HG03066 (cell line): ENCODE measurements around the gene PPP6R3.

Source experiments
- ATAC-seq: cut with Tn5 transposase; IDR thresholded peaks from one replicate; pipeline ENCODE4 v1.9.1; 2021; ENCODE audit warnings: low read depth; ENCODE audit not compliant: unreplicated experiment

The PPP6R3 gene

DNA sequence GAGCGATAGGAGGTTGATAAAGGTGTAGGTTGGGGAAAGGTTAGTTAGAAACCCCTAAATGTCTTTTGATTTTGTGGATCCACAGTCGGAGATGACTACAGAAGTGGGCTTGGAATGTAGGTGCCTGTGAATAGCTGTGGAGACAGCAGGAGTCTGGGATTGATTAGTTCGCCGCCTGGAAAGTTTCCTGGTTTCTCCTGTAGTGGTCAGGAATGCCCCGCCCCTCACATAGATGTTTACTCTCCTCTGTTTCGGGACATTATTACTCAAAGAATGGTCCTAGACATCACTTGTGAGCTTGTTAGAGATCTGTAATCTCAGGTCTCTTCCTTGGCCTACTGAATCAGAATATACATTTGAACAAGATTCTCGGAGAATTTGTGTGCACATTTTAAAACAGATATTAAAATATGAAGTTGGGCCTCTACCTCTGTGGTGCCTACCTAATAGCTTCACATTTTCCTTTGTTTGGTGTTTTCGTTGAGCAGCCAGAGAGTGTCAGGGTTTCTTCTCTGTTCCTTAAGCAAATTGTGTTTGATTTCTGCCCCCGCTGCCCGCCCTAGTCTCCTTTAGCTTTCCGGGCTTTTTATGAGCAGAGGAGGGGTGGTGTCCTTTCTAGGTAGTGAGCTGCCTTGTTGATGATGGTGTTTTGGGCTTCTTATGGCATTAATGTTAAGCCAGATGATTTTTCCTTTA is 89.4 kb downstream of the PPP6R3 start:
- no peak for ATAC-seq

GRCh38 chr11:68550485-68550817 is 89.9 kb downstream of the PPP6R3 start:
- no peak for ATAC-seq

DNA sequence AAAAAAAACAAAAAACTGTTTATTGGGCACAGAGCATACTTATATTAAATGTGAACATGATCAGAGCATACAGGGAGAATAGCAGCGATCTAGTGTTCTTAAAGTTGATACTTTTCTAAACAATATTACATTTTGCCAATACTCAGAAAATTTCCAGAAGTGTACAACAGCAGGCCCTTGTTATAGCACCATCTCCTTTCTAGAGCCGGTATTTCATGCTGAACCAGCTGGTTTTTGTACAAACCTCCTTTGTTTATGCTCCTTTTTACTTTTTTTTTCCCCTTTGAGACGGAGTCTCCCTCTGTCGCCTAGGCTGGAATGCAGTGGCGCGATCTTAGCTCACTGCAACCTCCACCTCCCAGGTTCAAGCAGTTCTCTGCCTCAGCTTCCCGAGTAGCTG is 90.7 kb downstream of the PPP6R3 start:
- no peak for ATAC-seq

GRCh38 chr11:68551777-68552176 is 91.2 kb downstream of the PPP6R3 start:
- ATAC-seq = no peak

DNA sequence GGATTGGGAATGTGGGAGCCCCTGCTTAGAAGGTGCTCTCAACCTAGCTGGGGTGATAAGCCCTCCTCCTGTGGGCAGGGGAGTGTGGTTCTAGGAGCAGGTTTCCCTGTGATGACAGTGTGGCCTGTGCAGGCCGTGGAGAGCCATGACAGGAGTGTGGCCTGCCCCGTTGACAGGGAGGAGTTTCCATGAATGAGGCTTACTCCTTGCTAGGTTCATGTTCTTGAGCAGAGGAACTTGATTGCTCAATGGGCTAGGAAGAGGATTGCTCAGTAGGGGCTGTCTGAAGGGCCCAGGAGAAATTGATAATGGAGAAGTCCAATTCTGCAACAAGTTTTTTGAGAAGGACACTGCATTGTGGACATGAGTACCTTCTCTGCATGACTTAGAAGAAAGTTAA is 92.0 kb downstream of the PPP6R3 start:
- ATAC-seq = no peak

GRCh38 chr11:68560216-68560615 is 99.7 kb downstream of the PPP6R3 start:
- no peak for ATAC-seq

- ATAC-seq = no peak
These were observed 102.9 kb downstream of the PPP6R3 start for GRCh38 chr11:68563454-68563853.

DNA sequence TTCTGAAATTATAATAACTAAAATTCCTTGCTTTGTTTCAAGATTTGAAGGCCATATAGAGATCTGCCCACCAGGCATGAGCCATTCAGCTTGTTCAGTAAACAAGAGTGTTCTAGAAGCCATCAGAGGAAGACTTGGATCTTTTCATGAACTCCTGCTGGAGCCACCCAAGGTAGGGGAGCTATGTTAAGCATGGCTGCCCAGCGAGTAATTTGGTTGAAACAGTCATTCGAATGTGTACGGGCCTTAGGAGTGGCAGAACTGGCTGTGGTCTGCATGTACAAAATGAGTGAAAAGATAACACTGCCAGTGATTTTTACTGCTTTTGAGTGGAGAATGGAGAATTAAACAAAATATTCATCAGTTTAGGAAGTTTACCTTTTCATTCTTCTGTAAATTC is 103.7 kb downstream of the PPP6R3 start:
- no peak for ATAC-seq

- no peak for ATAC-seq
These were observed 105.2 kb downstream of the PPP6R3 start for GRCh38 chr11:68565768-68566167.

DNA sequence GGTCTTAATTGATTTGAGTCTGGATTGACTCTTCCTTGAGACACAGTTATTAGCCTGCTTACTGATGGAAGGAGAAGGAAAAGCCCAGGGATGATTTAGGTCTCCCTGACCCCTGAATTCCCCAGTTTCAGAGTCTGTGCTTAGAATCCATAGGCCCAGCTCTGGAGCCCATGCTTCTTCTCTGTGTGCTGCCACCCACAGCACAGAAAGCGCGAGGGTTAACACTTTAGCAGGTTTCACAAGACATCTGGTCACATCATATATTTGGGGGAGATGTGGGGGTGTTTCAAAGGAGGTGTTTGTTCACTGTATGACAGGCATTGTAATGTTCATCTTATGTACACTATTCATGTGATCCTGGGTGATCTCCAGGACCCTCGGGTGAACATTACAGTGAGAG is 107.0 kb downstream of the PPP6R3 start:
- ATAC-seq = no peak

DNA sequence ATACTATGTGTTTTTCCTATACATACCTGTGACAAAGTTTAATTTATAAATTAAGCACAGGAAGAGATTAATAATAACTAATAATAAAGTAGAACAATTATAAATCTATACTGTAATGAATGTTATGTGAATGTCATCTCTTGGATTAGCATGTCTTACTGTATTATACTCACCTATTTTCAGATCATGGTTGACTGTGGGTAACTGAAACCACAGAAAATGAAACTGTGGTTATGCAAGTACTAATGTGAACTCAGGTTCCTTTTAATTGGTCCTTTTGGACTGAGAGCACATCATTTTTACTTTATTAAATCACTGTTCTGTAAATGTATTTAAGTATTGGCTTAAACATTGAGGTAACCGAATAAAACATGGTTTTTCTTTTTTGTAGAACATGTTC is 108.8 kb downstream of the PPP6R3 start:
- no peak for ATAC-seq

DNA sequence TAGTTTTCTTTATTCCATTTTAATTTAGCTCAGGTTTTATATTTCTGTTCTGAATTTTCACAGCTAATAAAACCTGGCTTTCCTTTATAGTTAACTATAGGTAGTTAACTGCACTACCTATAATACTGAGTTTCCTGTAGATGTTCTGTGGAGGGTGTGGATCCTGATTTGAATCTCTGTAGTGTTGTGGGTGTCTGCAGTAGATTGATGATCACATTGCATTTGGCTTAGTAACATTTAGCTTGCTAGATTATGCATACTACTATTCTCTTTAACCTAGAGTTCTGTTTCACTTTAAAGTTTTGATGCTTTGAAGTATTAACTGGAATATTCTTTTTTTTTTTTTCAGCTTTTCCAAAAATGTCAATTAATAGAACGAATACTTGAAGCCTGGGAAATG is 110.1 kb downstream of the PPP6R3 start:
- ATAC-seq = no peak

GRCh38 chr11:68574308-68574707 is 113.8 kb downstream of the PPP6R3 start:
- no peak for ATAC-seq

- no peak for ATAC-seq
These were observed 114.6 kb downstream of the PPP6R3 start for GRCh38 chr11:68575025-68575665.

DNA sequence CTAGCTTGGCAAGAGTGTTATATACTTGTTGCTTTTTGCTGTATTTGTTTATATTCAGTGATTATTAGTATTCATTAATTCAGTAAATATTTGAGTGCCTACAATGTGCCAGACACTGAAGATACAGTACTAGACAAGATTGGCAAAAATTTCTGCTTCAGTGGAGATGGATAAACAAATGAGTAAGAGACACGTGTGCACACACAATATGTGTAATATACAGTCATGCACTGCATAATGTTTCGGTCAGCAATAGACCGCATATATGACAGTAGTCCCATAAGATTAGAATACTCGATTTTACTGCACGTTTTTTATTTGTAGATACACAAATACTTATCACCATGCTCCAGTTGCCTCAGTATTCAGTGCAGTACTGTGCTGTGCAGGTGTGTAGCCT is 118.9 kb downstream of the PPP6R3 start:
- no peak for ATAC-seq

DNA sequence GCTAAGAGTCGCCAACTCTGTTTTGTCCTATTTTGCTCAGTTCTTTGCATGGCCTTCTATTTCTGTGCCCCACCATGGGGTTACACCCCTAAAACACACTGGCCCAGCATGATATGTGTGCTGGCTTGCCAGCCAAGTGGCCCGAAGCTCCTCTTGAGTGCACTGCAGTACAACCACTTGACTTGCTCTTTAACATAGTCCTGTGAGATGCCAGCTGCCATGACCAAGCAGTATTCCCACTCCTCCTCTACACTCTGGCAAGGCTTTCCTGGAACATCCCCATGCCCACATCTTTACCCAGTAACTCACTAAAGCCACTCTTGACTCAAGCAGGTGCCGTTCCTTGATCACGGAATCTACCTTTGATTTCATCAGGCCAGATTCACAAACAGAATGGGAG is 120.9 kb downstream of the PPP6R3 start:
- ATAC-seq = no peak

- ATAC-seq = no peak
These were observed 121.3 kb downstream of the PPP6R3 start for GRCh38 chr11:68581901-68582300.

GRCh38 chr11:68582416-68583040 is 122.0 kb downstream of the PPP6R3 start:
- ATAC-seq = no peak

DNA sequence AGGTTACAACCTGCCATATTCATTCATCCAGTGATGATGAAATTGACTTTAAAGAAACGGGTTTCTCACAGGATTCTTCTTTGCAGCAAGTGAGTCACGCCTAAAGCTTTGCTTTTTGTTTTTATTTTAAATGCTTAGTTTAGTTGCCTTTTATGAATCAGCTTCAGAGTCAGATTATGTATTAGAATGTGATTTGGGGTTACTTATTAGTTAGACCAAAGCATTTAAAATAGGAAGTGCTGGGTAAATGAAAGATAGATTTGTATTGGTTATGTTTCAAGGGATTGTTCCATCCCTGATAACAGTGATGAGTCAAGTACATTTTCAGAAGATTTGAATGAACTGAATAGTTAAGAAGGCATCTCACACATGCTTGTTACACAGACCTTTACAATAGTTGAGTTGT is 122.5 kb downstream of the PPP6R3 start:
- no peak for ATAC-seq

- no peak for ATAC-seq
These were observed 123.5 kb downstream of the PPP6R3 start for GRCh38 chr11:68584097-68584496.

- ATAC-seq = no peak
These were observed 124.5 kb downstream of the PPP6R3 start for GRCh38 chr11:68584991-68585524.
